Trophoblast cell (in vitro differentiated cells and primary cell): ENCODE results near the gene ANTXR1.

ENCODE experiments used
- DNase-seq, 2 donors: peaks; one replicate each; pipeline ENCODE4 v3.0.0-alpha.2; 2016
- H2AFZ ChIP-seq: 2 replicates; pipeline ENCODE4 v1.6.1; 2013; ENCODE audit warnings: low read length, moderate library complexity, mild to moderate bottlenecking; ENCODE audit not compliant: insufficient read depth, poor library complexity
- H2AK5ac ChIP-seq: 2 replicates; pipeline ENCODE4 v1.6.1; 2013; ENCODE audit warnings: mild to moderate bottlenecking, low read length
- H2BK120ac ChIP-seq: 2 replicates; pipeline ENCODE4 v1.6.1; 2013; ENCODE audit warnings: low read length, mild to moderate bottlenecking, moderate library complexity; ENCODE audit not compliant: insufficient read depth, poor library complexity
- H2BK12ac ChIP-seq: 2 replicates; pipeline ENCODE4 v1.6.1; 2013; ENCODE audit warnings: mild to moderate bottlenecking, low read length, moderate library complexity
- H2BK5ac ChIP-seq: 2 replicates; pipeline ENCODE4 v1.6.1; 2013; ENCODE audit warnings: low read length, low read depth, moderate library complexity, mild to moderate bottlenecking; ENCODE audit not compliant: poor library complexity
- H3K14ac ChIP-seq: 2 replicates; pipeline ENCODE4 v1.6.1; 2013; ENCODE audit warnings: mild to moderate bottlenecking, low read length
- H3K18ac ChIP-seq: 2 replicates; pipeline ENCODE4 v1.6.1; 2013; ENCODE audit warnings: mild to moderate bottlenecking, low read length
- H3K23ac ChIP-seq: 2 replicates; pipeline ENCODE4 v1.6.1; 2013; ENCODE audit warnings: low read length
- H3K27ac ChIP-seq: 2 replicates; pipeline ENCODE4 v1.5.1; 2013; ENCODE audit warnings: low read depth, mild to moderate bottlenecking, inconsistent platforms, low read length, moderate library complexity
- H3K27me3 ChIP-seq: 2 replicates; pipeline ENCODE4 v1.6.1; 2013; ENCODE audit warnings: inconsistent platforms, mild to moderate bottlenecking, low read length, moderate library complexity; ENCODE audit not compliant: insufficient read depth
- H3K36me3 ChIP-seq, 2 experiments: 1 replicate in 1 of 2; 2 replicates in 1 of 2; pipeline ENCODE4 v1.6.1; 2013; ENCODE audit warnings: low read length in 2 of 2, mild to moderate bottlenecking in 2 of 2, moderate library complexity in 1 of 2; ENCODE audit not compliant: insufficient read depth in 2 of 2, control insufficient read depth in 1 of 2
- H3K4ac ChIP-seq: 2 replicates; pipeline ENCODE4 v1.6.1; 2013; ENCODE audit warnings: low read depth, mild to moderate bottlenecking, low read length, moderate library complexity
- H3K4me1 ChIP-seq, 2 experiments: 1 replicate in 1 of 2; 2 replicates in 1 of 2; pipeline ENCODE4 v1.6.1; 2013; ENCODE audit warnings: low read length in 2 of 2, mild to moderate bottlenecking in 2 of 2, moderate library complexity in 1 of 2; ENCODE audit not compliant: insufficient read depth in 2 of 2, control insufficient read depth in 1 of 2
- H3K4me2 ChIP-seq: 2 replicates; pipeline ENCODE4 v1.6.1; 2013; ENCODE audit warnings: inconsistent platforms, mild to moderate bottlenecking, low read length, moderate library complexity
- H3K4me3 ChIP-seq: 2 replicates; pipeline ENCODE4 v1.5.1; 2013; ENCODE audit warnings: mild to moderate bottlenecking, low read depth, low read length, inconsistent platforms
- H3K79me1 ChIP-seq: one replicate; pipeline ENCODE4 v1.6.1; 2013; ENCODE audit warnings: low read length
- H3K79me2 ChIP-seq: 2 replicates; pipeline ENCODE4 v1.6.1; 2013; ENCODE audit warnings: low read length, mild to moderate bottlenecking; ENCODE audit not compliant: control insufficient read depth, insufficient read depth, poor library complexity
- H3K9ac ChIP-seq: 2 replicates; pipeline ENCODE4 v1.6.1; 2013; ENCODE audit warnings: mild to moderate bottlenecking, low read length
- H3K9me3 ChIP-seq: 2 replicates; pipeline ENCODE4 v1.6.1; 2013; ENCODE audit warnings: low read depth, mild to moderate bottlenecking, control low read depth, inconsistent platforms, low read length; ENCODE audit not compliant: insufficient read depth
- H4K12ac ChIP-seq: 2 replicates; pipeline ENCODE4 v1.6.1; 2013; ENCODE audit warnings: low read depth, mild to moderate bottlenecking, low read length, moderate library complexity
- H4K8ac ChIP-seq: 2 replicates; pipeline ENCODE4 v1.6.1; 2013; ENCODE audit warnings: low read depth, mild to moderate bottlenecking, low read length, moderate library complexity
- H4K91ac ChIP-seq: one replicate; pipeline ENCODE4 v1.6.1; 2013; ENCODE audit warnings: low read depth, mild to moderate bottlenecking, low read length, moderate library complexity
- WGBS: extraction: QIAGEN DNeasy Blood & Tissue Kit; methylation state at CpG from one replicate; pipeline ENCODE4 v1.1.7; 2013; ENCODE audit warnings: missing lambda C conversion rate; ENCODE audit not compliant: insufficient read length, insufficient coverage; ENCODE audit errors: extremely low coverage; 5-methylcytosine and 5-hydroxymethylcytosine counted together

Gene ANTXR1

DNA sequence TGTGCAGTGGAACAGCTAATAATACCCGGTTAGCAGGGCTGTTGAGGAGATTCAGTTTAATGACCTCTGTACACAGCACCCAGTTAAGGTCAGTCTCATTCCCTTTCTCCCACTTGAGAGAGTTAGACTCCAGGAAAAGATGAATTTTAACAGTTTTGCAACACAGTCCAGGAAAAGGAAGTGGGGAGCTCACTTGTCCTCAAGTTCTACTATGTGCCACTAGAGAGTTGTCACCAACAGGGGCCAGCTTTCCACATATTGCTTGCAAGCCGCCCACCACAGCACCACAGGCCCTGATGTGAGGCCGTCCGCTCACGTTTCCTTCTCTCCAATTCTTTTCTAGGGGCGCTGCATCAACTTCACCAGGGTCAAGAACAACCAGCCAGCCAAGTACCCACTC, 231.9 kb downstream of the ANTXR1 start:
- H3K18ac ChIP-seq = no peak overlapping the region
- H3K36me3 ChIP-seq = no peaks in the 10 kb centered on the region
- H4K8ac ChIP-seq = no peak overlapping the region
- no peak overlapping the region for H2BK5ac ChIP-seq
- no peak for DNase-seq
- H3K9me3 ChIP-seq = no peaks in the 10 kb centered on the region
- no peak overlapping the region for H3K27ac ChIP-seq
- no peaks in the 10 kb centered on the region for H3K27me3 ChIP-seq
- H2AK5ac ChIP-seq = no peak overlapping the region
- no peak overlapping the region for H3K4ac ChIP-seq
- H4K12ac ChIP-seq = no peak overlapping the region
- no peak overlapping the region for H2AFZ ChIP-seq
- no peak overlapping the region for H3K4me3 ChIP-seq
- H3K14ac ChIP-seq = no peak overlapping the region
- H3K79me1 ChIP-seq = no peaks in the 10 kb centered on the region
- no CpG with 5 or more reads among the region's 6 CpGs for WGBS
- H2BK12ac ChIP-seq = no peak overlapping the region
- H3K9ac ChIP-seq = no peak overlapping the region
- H3K79me2 ChIP-seq = no peaks in the 10 kb centered on the region
- no peak overlapping the region for H4K91ac ChIP-seq
- H3K4me2 ChIP-seq = no peak overlapping the region
- H2BK120ac ChIP-seq = no peak overlapping the region
- no peaks in the 10 kb centered on the region for H3K4me1 ChIP-seq
- H3K23ac ChIP-seq = no peak overlapping the region

DNA sequence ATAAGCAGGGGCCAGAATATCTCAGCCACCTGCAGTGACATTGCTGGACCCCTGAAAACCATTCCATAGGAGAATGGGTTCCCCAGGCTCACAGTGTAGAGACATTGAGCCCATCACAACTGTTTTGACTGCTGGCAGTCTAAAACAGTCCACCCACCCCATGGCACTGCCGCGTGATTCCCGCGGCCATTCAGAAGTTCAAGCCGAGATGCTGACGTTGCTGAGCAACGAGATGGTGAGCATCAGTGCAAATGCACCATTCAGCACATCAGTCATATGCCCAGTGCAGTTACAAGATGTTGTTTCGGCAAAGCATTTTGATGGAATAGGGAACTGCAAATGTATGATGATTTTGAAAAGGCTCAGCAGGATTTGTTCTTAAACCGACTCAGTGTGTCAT, 234.6 kb downstream of the ANTXR1 start:
- no peak overlapping the region for H4K91ac ChIP-seq
- H3K27ac ChIP-seq = no peak overlapping the region
- no peak overlapping the region for H2BK5ac ChIP-seq
- no peak overlapping the region for H3K9ac ChIP-seq
- H3K79me1 ChIP-seq = no peaks in the 10 kb centered on the region
- WGBS = no CpG with 5 or more reads among the region's 9 CpGs
- H2AK5ac ChIP-seq = no peak overlapping the region
- H3K4me3 ChIP-seq = no peak overlapping the region
- H4K12ac ChIP-seq = no peak overlapping the region
- H3K36me3 ChIP-seq = no peaks in the 10 kb centered on the region
- DNase-seq = no peak
- H3K14ac ChIP-seq = no peak overlapping the region
- H3K23ac ChIP-seq = no peak overlapping the region
- H3K18ac ChIP-seq = no peak overlapping the region
- no peak overlapping the region for H3K4me2 ChIP-seq
- no peaks in the 10 kb centered on the region for H3K9me3 ChIP-seq
- H2BK120ac ChIP-seq = no peak overlapping the region
- no peak overlapping the region for H2AFZ ChIP-seq
- no peaks in the 10 kb centered on the region for H3K4me1 ChIP-seq
- no peak overlapping the region for H4K8ac ChIP-seq
- H3K79me2 ChIP-seq = no peaks in the 10 kb centered on the region
- no peak overlapping the region for H3K4ac ChIP-seq
- no peaks in the 10 kb centered on the region for H3K27me3 ChIP-seq
- no peak overlapping the region for H2BK12ac ChIP-seq

DNA sequence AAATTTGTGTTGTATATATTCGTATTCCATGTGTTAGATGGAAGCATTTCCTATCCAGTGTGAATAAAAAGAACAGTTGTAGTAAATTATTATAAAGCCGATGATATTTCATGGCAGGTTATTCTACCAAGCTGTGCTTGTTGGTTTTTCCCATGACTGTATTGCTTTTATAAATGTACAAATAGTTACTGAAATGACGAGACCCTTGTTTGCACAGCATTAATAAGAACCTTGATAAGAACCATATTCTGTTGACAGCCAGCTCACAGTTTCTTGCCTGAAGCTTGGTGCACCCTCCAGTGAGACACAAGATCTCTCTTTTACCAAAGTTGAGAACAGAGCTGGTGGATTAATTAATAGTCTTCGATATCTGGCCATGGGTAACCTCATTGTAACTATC, 235.3 kb downstream of the ANTXR1 start:
- Histone ChIP-seq H2AK5ac (no peak overlapping the region), H2BK120ac (no peak overlapping the region), H3K4me3 (no peak overlapping the region), H3K79me2 (no peaks in the 10 kb centered on the region), H3K4me1 (no peaks in the 10 kb centered on the region), H4K91ac (no peak overlapping the region), H3K18ac (no peak overlapping the region), H2BK5ac (no peak overlapping the region), H2AFZ (no peak overlapping the region), H4K12ac (no peak overlapping the region), H2BK12ac (no peak overlapping the region), H3K9me3 (no peaks in the 10 kb centered on the region), H3K79me1 (no peaks in the 10 kb centered on the region), H3K14ac (no peak overlapping the region), H3K27ac (no peak overlapping the region), H3K4ac (no peak overlapping the region), H3K23ac (no peak overlapping the region), H3K4me2 (no peak overlapping the region), H3K9ac (no peak overlapping the region), H3K36me3 (no peaks in the 10 kb centered on the region), H3K27me3 (no peaks in the 10 kb centered on the region), H4K8ac (no peak overlapping the region)
- DNase-seq = no peak
- WGBS = no CpG with 5 or more reads among the region's 4 CpGs

DNA sequence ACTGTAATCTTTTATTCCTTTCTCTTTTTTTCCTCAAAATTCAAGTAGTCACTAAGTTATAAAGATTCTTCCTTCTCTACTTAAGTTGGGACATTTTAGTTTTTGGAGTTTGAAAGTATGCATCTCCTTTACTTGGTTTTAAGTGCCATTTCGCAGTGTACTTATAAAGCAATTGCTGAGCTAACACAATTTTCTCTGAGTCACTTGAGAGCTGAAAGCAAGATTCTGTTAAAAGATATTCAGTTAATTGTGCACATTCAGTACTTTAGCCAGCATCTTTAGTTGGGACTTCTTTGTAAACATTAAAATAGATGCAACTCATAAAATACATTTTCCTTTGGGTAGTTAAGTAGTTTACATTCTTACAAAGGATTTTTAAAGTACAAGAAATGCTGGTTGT, 238.0 kb downstream of the ANTXR1 start:
- Histone ChIP-seq H2AFZ (no peak overlapping the region), H2BK5ac (no peak overlapping the region), H3K36me3 (no peaks in the 10 kb centered on the region), H2AK5ac (no peak overlapping the region), H3K14ac (no peak overlapping the region), H4K12ac (no peak overlapping the region), H3K9me3 (peaks cover 1% of the 10 kb centered on the region), H4K91ac (no peak overlapping the region), H3K79me2 (no peaks in the 10 kb centered on the region), H2BK120ac (no peak overlapping the region), H3K79me1 (no peaks in the 10 kb centered on the region), H3K4me3 (no peak overlapping the region), H3K4ac (no peak overlapping the region), H3K4me2 (no peak overlapping the region), H4K8ac (no peak overlapping the region), H3K23ac (no peak overlapping the region), H3K27me3 (no peaks in the 10 kb centered on the region), H3K27ac (no peak overlapping the region), H3K9ac (no peak overlapping the region), H2BK12ac (no peak overlapping the region), H3K4me1 (no peaks in the 10 kb centered on the region), H3K18ac (no peak overlapping the region)
- WGBS = no CpG with 5 or more reads among the region's 1 CpG
- peak in 1 of 2 donors; percentile 59 for DNase-seq
